ENCODE measurements around the gene FASTKD2. TPM values are rescaled to one million over a fixed set of nuclear protein-coding genes. Genes with fewer than 3 reads are reported as not detected.
A peak's percentile ranks its signal among the peaks of the same experiment; 100 is the strongest.
"Not testable (repeated sequence)": the region's sequence is repeated elsewhere in the genome, so short reads cannot be mapped to it uniquely, and the experiment has no call there.

FASTKD2 gene
- total RNA-seq, 1 donor from 2014 or later: 36.3 TPM

- no peak for ATAC-seq (ENCODE audit: poor library complexity)
- intact Hi-C loops (cut with DNase I): loop anchor here (5.0 kb wide), 1 partner anchor 86 kb away; no protein-coding TSS in a partner anchor
- DNase-seq: no peak
These were observed 18.3 kb downstream of the FASTKD2 start for GRCh38 chr2:206783718-206784117.

DNA sequence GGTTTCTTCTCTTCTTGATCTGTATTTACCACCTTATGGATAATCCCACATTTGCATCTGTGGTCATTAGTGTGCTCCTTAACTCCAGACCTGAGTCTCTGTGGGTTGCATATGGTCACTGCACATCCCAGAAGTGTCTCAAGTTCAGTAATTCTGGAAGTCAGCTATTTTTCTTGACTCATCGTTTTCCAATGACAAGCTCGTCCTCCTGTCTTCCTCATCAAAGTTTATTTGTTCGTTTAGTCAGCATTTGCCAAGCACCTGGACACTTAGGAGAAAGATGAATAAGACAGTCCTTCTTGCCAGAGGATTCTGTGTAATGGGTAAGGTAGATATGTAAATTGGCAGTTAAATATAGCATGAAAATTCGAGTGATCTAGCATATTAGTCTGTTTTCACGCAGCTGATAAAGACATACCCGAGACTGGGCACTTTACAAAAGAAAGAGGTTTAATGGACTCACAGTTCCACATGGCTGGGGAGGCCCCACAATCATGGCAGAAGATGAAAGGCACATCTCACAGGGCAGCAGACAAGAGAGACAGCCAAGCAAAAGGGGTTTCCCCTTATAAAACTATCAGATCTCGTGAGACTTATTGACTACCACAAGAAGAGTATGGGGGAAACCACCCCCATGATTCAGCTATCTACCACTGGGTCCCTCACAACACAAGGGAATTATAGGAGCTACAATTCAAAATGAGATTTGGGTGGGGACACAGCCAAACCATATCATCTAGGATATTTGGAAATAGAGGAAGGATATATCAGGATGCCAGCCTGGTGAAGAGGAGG, 19.4 kb downstream of the FASTKD2 start:
- ATAC-seq (ENCODE audit: poor library complexity) (no peak), DNase-seq (no peak)
- intact Hi-C loops (cut with DNase I): loop anchor here (5.0 kb wide), 1 partner anchor 87 kb away; no protein-coding TSS in a partner anchor

GRCh38 chr2:206790311-206790935, 25.0 kb downstream of the FASTKD2 start:
- intact Hi-C loops (cut with DNase I): no loop called here
- ATAC-seq (ENCODE audit: poor library complexity): no peak
- no peak for DNase-seq

DNA sequence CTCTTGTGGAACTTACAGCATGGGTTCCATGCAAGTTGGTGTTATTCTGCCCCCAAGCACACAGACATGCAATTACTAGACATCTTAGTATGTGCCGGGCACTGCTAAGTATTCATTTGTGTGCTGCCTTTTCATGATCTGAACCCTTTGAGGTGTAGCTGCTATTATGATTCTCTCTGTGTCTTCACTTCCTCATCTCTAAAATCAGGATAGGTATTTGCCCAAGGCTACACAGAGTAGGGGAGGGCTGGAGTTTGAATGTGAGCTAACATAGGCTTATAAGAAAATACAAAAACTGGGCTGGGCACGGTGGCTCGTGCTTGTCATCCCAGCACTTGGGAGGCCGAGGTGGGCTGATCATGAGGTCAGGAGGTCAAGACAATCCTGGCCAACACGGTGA, 27.2 kb downstream of the FASTKD2 start:
- ATAC-seq (ENCODE audit: poor library complexity) (no peak), DNase-seq (no peak)
- intact Hi-C loops (cut with DNase I): no loop called here

DNA sequence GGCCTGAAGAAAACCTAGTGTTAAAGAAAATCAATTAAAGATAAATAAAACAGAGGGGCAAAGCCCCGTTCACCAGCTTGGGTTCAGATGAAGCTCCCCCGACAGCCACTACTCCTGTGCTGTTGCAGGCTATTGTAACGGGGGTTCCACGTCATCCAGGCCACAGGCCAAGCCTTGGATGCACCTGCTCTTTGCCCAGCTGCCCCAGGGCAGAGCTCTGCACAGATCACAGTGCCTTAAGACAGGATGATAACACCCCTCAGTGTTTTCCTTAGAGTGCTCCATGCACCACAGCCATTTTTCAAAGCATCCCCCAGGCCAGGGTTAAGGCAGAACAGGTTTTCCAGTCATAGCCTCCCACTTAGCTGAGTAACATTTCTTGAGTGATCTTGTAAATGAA, 32.0 kb downstream of the FASTKD2 start:
- DNase-seq (no peak), ATAC-seq (ENCODE audit: poor library complexity) (no peak)
- intact Hi-C loops (cut with DNase I): no loop called here

GRCh38 chr2:206798000-206798399, 32.6 kb downstream of the FASTKD2 start:
- no peak for ATAC-seq (ENCODE audit: poor library complexity)
- no peak for DNase-seq
- intact Hi-C loops (cut with DNase I): no loop called here

DNA sequence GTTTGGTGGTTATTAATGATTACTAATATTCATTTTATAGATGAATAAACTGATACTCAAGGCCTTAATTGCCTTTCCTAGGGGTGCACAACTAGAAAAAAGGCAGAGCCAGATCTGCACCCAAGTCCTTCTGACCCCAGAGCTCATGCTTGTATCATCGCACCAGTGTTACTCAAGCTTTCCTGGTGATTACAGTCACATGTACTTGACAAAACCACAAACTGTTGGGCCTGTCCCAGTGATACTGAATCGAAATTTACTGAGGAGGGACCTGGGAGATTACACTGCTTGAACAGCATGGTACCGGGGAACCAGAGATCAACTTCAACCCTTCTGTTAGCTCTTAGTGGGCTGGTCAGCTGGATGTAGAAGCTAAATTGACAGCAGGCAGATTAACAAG, 33.7 kb downstream of the FASTKD2 start:
- intact Hi-C loops (cut with DNase I): no loop called here
- DNase-seq (no peak), ATAC-seq (ENCODE audit: poor library complexity) (no peak)

GRCh38 chr2:206800506-206801417, 35.4 kb downstream of the FASTKD2 start:
- peak; percentile 49 for DNase-seq
- peak; percentile 88 for ATAC-seq (ENCODE audit: poor library complexity)
- intact Hi-C loops (cut with DNase I): loop anchor here (2.0 to 5.0 kb wide), 2 partner anchors 177 to 674 kb away; no protein-coding TSS in a partner anchor

- no peak for ATAC-seq (ENCODE audit: poor library complexity)
- intact Hi-C loops (cut with DNase I): loop anchor here (2.0 to 5.0 kb wide), 2 partner anchors 176 to 673 kb away; no protein-coding TSS in a partner anchor
- no peak for DNase-seq
These were observed 36.2 kb downstream of the FASTKD2 start for GRCh38 chr2:206801418-206802189.

DNA sequence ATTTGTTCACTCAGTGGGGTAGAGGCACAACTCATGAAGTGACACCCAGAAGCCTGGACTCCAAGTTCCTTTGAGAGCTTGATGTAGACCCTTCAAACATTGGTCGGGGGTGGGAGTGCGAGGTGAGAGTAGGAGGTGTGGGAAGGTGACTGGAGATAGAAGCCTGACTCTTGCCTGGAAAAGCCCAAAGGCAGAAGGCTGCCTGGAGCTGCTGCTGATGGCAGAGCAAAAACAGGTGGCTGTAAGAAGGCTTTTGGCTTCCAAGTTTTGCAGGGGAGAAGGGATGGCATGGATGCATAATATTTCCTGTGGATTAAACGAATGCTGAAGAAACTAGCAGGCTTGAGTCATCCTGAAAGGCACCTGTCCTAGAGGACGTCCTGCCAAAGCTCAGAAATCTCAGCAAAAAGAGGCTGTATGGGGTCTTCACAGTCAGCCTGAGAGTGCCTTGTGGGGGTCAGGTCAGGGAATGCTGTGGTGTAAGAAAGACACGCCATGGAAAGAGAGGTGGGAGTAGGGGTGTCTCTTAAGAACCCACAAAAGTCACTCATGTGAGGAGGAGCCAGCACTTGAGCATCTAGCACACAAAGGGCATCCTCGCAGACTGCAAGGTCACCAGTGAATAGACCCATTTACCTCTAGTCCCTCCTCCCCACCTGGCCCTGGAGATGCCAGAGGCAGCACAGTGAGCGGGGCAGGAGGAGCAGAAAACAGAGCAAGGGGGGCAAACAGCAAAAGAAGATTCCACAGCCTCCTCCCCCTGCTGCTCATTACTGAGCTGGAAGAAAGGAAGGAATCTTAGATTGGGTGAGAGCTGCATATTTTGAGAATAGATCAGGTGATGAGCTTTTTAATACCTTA, 37.5 kb downstream of the FASTKD2 start:
- intact Hi-C loops (cut with DNase I): loop anchor here (5.0 kb wide), 1 partner anchor 174 kb away; no protein-coding TSS in a partner anchor
- ATAC-seq (ENCODE audit: poor library complexity): no peak
- DNase-seq: no peak

DNA sequence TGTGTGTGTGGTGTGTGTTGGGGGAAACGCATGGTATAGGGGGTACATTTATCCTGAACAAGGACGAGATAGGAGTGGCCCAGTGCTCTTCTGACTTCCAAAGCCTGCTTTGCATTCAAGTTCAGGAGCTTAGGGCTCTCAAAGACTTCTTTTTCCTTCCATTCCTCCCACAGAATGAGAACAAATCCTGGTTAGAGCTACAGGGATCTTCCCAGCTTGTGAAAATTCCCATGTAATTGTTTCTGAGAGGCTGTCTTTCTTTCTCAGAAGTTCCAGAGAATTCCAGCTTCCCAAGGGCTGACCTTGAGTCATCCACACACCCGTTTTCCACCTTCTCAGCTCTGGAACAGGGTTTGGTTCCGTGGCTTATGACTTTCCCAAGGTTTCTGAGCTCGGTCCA, 38.9 kb downstream of the FASTKD2 start:
- no peak for ATAC-seq (ENCODE audit: poor library complexity)
- DNase-seq: no peak
- intact Hi-C loops (cut with DNase I): loop anchor here (5.0 kb wide), 1 partner anchor 173 kb away; no protein-coding TSS in a partner anchor

DNA sequence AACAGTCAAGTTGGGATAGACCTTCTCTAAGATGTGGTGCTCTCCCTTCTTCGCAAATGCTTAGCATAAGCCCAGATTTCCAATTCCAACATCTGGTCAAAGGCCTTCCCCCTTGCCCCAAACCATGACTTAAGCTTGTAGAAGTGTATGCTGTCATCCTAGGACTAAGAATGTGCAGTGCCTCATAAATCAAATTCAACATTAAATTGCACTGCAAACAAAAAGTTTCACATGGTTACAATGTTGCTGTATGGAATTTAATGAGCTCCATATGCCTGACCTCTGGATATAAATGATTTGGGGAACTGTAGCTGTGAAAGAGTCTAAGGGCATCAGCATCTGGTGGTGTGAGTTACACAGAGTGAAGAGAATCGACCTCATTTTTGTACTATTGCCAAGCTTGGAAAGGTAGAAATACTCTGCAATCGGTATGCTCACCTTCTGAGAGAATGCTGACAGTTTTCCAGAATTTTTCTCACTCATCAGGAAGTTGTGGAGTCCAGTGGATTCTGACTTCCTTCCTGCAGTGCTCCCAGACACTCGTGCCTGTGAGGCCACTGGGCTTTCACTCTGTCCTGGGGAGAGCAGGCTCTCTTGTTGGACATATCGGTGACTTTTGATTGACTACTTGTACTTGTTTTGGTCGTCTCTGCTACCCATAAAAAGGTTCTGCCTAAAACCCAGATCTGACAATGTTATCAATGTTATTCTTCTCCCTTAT, 40.6 kb downstream of the FASTKD2 start:
- intact Hi-C loops (cut with DNase I): no loop called here
- ATAC-seq (ENCODE audit: poor library complexity) (no peak), DNase-seq (no peak)

GRCh38 chr2:206807624-206808023, 42.2 kb downstream of the FASTKD2 start:
- DNase-seq; ATAC-seq (ENCODE audit: poor library complexity); intact Hi-C loops (cut with DNase I): not testable (repeated sequence)

GRCh38 chr2:206812471-206812870, 47.1 kb downstream of the FASTKD2 start:
- DNase-seq; intact Hi-C loops (cut with DNase I); ATAC-seq (ENCODE audit: poor library complexity): not testable (repeated sequence)

DNA sequence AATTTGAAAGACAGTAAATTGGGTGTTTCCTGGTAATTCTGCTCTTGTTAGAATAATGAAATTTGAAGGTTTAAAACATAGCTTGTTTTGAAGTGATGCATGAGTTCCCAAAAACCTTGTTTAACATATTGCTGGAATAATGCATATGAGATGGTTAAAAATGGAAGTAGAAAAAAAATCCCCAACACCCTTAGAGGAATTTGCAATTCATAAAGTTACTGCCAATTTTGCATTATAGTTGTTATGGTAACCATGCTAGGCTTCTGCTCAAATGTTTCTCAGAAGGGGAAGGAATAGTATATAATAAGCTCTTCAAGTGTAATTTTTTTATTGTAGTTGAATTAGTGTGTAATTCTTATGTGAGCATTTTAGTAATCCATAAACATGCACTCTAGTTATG, 49.1 kb downstream of the FASTKD2 start:
- intact Hi-C loops (cut with DNase I): no loop called here

DNA sequence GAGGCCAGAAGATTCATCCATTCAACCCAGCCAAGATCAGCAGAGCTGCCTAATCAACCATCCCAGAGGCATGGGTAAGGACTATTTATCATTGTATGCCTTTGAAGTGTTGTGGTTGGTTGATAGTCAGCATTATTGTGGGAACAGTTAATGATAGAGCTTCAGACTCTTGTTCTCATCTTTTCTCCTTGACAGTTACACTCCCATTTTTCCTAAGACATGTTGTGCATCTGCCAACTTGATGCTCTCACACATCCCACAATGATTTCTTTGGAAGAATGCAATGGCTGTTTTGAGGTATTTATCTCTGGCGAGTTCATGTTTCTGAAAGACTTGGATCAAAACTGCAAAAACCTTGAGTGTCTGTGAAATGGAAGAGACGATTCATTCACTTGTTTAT, 55.4 kb downstream of the FASTKD2 start:
- intact Hi-C loops (cut with DNase I): no loop called here
- ATAC-seq (ENCODE audit: poor library complexity) (no peak), DNase-seq (no peak)

More for the DNA sequence above, 49.1 kb downstream of the FASTKD2 start:
- DNase-seq (no peak), ATAC-seq (ENCODE audit: poor library complexity) (no peak)

GRCh38 chr2:206823178-206823577, 57.8 kb downstream of the FASTKD2 start:
- peak; percentile 97 for ATAC-seq (ENCODE audit: poor library complexity)
- intact Hi-C loops (cut with DNase I): no loop called here
- DNase-seq: no peak
